ENCODE results near the gene GRAMD1A. TPM values are rescaled to one million over a fixed set of nuclear protein-coding genes. Genes with fewer than 3 reads are reported as not detected.
A peak's percentile ranks its signal among the peaks of the same experiment; 100 is the strongest.

Gene GRAMD1A
- total RNA-seq, 1 experiment from 2014 or later = 125 TPM

GRCh38 chr19:34960103-34960805 lies 39.9 kb upstream of the GRAMD1A start:
- H3K79me1 ChIP-seq (ENCODE audit: insufficient read depth, low read depth, low read length, poor library complexity, severe bottlenecking) = no peaks in the 10 kb centered on the region
- no peak overlapping the region for H3K18ac ChIP-seq (ENCODE audit: insufficient read length, low read depth, low read length)
- H2BK5ac ChIP-seq (ENCODE audit: insufficient read length, low read length) = no peak overlapping the region
- Mint-ChIP-seq H3K27me3 (ENCODE audit: low read depth) (peaks cover 21% of the 10 kb centered on the region), H3K4me1 (peaks cover 10 to 18% of the 10 kb centered on the region in 2 experiments), H3K27ac (peak overlapping the region in 1 of 3 experiments; percentile 68; a peak in 1 of 7 replicates), H3K36me3 (ENCODE audit: insufficient read depth in 1 of 3, low read depth in 3 of 3) (peaks cover 56 to 65% (median 57%) of the 10 kb centered on the region in 3 experiments), H3K4me3 (no peak overlapping the region), H3K9me3 (peaks cover 49 to 66% of the 10 kb centered on the region in 2 experiments)
- no peak overlapping the region for H2AK5ac ChIP-seq (ENCODE audit: insufficient read length, low read length)
- no peak overlapping the region for H2BK120ac ChIP-seq (ENCODE audit: low read depth, low read length, poor library complexity, severe bottlenecking)
- H3K9ac ChIP-seq (ENCODE audit: extremely low read depth, insufficient read length, low read length) = no peak overlapping the region
- H3K23ac ChIP-seq (ENCODE audit: insufficient read length, low read depth, low read length) = no peak overlapping the region
- DNase-seq = no peak
- peaks cover 6% of the 10 kb centered on the region; the same call in 1 of the 2 replicates for H3K4me1 ChIP-seq (ENCODE audit: insufficient read depth, low read length)
- no CpG with 5 or more reads among the region's 8 CpGs for WGBS (ENCODE audit: extremely low coverage, insufficient read length, low lambda C conversion rate)
- H3K9me3 ChIP-seq (ENCODE audit: control insufficient read depth, low read depth, low read length) = peaks cover 40% of the 10 kb centered on the region
- no peak overlapping the region for H3K14ac ChIP-seq (ENCODE audit: insufficient read depth, low read length)
- no peak overlapping the region for H3K56ac ChIP-seq (ENCODE audit: insufficient read length, low read depth, low read length)
- no peak overlapping the region for H2BK20ac ChIP-seq (ENCODE audit: low read depth, low read length, poor library complexity, severe bottlenecking)
- peaks cover 2% of the 10 kb centered on the region; the same call in 1 of the 2 replicates for H3K79me2 ChIP-seq (ENCODE audit: insufficient read depth, low read length)
- H4K20me1 ChIP-seq (ENCODE audit: control insufficient read depth, insufficient read depth, insufficient read length) = no peaks in the 10 kb centered on the region
- H2BK15ac ChIP-seq (ENCODE audit: low read depth, low read length) = no peak overlapping the region
- H3K27me3 ChIP-seq (ENCODE audit: insufficient read depth, low read length) = no peaks in the 10 kb centered on the region
- no peak overlapping the region for H2AFZ ChIP-seq (ENCODE audit: low read length)
- no peak overlapping the region for H2BK12ac ChIP-seq (ENCODE audit: insufficient read length, low read depth, low read length)
- peaks cover 6% of the 10 kb centered on the region for H3K23me2 ChIP-seq (ENCODE audit: insufficient read length, low read depth, low read length, poor library complexity, severe bottlenecking)
- H3K27ac ChIP-seq (ENCODE audit: insufficient read length, low read depth, low read length) = no peak overlapping the region
- no peak overlapping the region for H3K4ac ChIP-seq (ENCODE audit: low read depth, low read length)
- no peak overlapping the region for H4K5ac ChIP-seq (ENCODE audit: insufficient read length, low read depth, low read length)
- no peak overlapping the region for H3K4me2 ChIP-seq (ENCODE audit: insufficient read depth, insufficient read length, low read length)
- H3T11ph ChIP-seq (ENCODE audit: low read length) = no peak overlapping the region
- no peak for TF ChIP-seq CTCF (conservative IDR thresholded peaks at IDR 0.05)
- H4K91ac ChIP-seq (ENCODE audit: insufficient read length, low read depth, low read length) = no peak overlapping the region
- H4K8ac ChIP-seq (replicated peaks; ENCODE audit: insufficient read length, low read depth, low read length) = no peak overlapping the region
